ENCODE measurements around the gene PEPD.

Gene PEPD

DNA sequence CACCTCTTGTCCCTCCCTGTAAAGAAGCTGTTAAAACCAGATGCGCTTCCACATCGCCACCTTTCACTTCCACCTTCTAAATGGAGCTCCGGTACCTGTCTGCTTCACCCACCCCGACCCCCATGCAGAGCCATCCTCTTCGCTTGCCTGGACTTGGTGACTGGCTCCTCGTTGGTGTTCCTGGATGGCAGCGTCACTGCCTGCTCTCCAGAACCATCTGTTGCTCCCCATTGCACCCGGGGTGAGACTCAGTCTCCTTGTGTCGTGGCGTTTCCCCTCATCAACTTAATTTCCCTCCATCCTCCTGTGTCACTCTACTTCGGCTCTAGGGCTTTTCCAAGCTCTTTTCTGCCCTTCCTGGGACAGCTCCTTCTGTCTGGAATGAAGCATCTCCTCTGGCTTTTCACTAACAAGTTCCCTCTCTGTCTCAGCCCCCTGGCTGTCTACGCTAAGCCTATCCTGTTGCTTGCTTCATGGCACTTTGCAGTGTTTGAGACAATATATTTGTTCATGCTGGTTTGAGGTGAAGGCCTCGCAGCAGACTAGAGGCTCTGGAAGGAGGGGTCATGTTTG lies 137.8 kb downstream of the PEPD start:
- no peak for DNase-seq (ENCODE audit: low read depth in 2 of 2)

- no peak for DNase-seq (ENCODE audit: low read depth in 2 of 2)
These were observed 138.6 kb downstream of the PEPD start for GRCh38 chr19:33382982-33383381.

DNA sequence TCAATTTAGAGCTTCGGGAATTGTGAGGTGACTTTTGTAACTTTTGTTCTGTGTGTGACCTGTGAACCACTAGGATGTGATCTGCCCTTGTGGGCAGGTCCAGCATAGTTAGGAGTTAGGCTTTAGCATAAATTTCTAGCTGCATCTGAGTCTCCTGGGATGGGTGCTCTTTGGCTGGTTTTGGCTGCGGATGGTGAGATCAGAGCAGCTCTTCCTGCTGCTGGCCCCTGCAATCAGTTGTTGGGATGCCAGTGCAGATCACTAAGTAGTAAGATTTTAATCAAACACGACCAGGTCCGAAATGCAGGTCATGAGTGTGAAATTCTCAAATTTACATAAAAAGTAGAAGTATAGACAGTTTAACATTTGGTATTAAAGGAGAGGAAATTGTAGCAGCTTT lies 139.6 kb downstream of the PEPD start:
- no peak for DNase-seq (ENCODE audit: low read depth in 2 of 2)

DNA sequence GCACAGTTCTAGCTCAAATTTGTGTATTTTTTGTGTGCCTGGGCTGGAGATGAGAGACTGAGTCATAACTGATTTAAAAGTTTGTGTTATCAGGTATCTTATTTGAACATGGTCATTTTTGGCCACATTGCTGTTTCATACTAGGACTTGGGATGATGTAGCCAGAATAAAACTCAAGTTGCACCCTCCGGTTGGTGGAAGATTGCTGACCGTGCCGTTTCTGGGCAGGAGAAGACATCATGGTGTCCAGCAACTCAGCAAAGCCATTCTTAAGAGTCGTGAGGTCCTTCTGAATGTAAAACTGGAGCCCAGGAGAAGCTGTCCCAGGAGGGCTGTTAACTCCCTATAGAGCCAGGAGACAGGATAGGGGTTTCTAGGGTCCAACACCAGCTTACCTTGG lies 140.5 kb downstream of the PEPD start:
- no peak for DNase-seq (ENCODE audit: low read depth in 2 of 2)

GRCh38 chr19:33379151-33379829 lies 142.3 kb downstream of the PEPD start:
- DNase-seq (ENCODE audit: low read depth in 2 of 2) = no peak

DNA sequence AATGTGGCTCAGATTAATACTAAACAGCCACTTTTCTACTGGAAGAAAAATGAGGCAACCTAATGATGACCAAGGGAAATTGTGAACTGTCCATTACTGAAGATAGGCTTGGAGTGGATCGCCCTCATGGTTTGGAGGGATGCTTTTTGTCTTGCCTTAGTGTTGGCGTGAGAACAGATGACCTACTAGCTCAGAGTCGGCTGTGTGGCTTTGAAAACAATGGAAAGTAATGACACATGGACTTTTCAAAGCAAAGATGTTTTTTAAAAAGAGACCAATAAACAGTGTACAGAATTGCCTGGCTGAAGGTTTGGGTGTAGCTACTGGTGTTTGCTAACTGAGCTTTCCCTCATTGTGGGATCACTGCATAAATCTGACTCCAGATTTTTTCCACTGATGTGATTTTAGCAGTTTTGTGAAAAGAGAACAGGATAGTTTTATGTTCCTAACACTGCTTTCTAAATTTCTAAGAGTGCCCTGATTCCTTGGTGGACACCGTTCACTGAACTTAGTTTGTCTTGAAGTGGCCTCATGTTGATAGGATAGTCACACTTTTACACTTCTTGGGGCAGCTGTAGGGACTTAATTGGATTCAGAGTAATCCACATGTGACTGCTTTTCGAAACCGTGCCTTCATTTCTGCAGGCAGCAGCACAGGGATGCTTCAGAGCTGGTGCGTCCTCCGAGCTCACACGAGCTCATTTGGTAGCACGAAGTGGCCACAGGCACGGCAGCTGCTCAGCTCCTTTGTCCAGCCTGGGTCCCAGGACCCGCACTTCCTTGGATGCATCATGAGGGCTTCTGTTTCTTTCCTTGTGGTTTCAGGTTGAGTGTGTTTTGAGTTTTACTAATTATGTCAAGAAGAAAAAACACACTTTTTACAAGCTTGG lies 143.8 kb downstream of the PEPD start:
- DNase-seq (ENCODE audit: low read depth in 2 of 2) = no peak

DNA sequence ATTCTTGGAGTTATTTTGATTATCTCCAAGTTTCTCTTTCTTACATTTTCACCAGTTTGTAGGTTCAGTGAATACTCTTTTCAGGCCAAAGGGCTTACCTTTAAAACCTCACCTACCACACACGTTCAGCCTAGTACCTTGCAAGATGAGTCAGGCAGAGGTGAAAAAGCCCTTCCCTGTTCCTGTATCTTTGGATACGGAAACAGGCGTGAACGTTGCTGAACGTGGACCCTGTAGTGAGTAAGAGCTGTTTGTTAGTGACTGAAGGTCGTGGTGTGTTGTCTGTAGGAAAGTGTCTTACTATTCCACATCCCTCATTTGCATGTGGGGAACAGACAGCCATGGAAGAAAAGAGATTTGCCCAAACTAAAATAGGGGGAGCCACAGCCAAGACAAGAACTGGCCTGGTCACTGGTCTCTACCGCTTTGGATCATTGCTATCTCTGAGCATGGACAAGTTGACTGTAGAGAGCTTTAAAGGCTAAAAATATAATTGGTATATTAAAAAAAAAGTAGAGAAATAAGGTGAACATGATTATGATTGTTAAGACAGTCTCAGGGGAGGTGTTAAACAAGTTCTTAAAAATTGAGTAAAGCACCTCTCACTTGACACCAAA lies 144.5 kb downstream of the PEPD start:
- no peak for DNase-seq (ENCODE audit: low read depth in 2 of 2)

- DNase-seq (ENCODE audit: low read depth in 2 of 2) = no peak
These were observed 145.2 kb downstream of the PEPD start for GRCh38 chr19:33376423-33376822.

- DNase-seq (ENCODE audit: low read depth in 2 of 2) = no peak
These were observed 145.8 kb downstream of the PEPD start for GRCh38 chr19:33375837-33376159.

DNA sequence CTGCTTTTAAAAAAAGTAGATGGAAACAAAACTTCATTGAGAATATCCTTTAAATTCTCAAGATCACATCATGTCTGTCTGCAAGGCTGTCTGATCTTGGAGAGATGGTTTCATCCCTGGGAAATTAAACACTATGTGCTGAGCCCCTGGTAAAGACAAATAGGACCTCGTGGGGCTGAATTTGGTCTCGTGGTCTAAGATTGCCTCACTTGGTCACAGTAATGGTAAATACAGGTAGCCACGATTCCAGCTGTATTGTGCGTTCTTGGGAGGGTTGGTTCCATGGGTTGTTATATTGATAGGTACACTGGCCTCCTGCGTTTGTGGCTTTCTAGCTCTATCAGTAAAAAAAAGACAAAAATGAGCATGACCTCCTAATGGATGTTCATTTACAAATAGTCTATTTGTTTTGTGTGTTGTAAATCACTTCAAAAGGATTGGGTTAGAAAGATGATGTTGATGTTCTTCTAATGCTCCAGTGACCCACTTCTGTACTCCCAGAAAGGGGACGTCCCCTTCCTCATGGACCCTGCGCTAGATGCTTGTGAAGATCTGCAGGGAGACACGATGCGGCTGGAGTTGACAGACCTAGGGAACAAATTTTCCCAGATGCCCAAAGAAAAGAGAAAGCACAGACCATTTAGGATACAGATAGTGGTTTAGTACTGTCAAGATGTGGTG lies 146.3 kb downstream of the PEPD start:
- no peak for DNase-seq (ENCODE audit: low read depth in 2 of 2)

GRCh38 chr19:33374236-33374714 lies 147.3 kb downstream of the PEPD start:
- peak in 1 of 2 donors; percentile 21 for DNase-seq (ENCODE audit: low read depth in 2 of 2)

- peak; percentile 85 to 90 for DNase-seq (ENCODE audit: low read depth in 2 of 2)
These were observed 147.9 kb downstream of the PEPD start, which contains the start of gene CEBPG for GRCh38 chr19:33373453-33374235. CEBPG (plus strand) TSS chr19:33373709; CDS start chr19:33379240, 5,531 bp downstream.

GRCh38 chr19:33370783-33371182 lies 150.8 kb downstream of the PEPD start:
- DNase-seq (ENCODE audit: low read depth in 2 of 2) = no peak

DNA sequence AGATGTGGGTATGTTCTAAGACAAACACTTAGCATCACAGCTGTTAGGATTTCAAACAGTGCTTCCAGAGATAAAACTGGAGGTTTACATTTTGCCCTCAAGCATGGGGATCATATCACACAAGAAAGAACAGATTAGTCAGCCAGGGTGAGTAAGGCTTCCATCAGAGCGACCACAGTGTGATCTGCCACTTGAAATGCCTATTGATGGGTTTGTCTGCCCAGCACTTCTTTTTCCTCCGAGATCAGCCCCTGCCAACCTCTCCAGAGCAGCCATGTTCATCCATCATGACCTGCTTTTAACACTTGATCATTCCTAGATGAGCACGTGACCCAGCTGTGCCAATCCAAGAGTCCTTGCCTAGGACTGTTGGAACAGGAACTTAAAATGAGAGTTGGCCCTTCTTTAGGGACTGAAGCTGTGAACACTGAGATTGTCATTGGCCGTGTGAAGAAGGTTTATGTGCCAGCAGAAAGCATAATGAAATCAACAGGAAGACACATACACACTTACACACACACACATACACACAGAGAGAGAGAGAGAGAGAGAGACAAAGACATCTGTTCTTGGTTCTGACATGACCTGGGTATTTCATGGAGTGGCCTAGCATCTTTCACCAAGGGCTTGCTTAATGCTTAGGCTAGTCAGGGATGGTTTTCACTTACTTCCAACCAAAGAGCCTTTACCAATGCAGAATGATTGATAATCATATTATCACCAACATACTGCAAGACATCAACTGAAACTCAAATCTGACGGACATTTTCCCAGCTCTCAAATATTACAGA lies 153.3 kb downstream of the PEPD start:
- no peak for DNase-seq (ENCODE audit: low read depth in 2 of 2)

- no peak for DNase-seq (ENCODE audit: low read depth in 2 of 2)
These were observed 154.7 kb downstream of the PEPD start for GRCh38 chr19:33366897-33367296.

DNA sequence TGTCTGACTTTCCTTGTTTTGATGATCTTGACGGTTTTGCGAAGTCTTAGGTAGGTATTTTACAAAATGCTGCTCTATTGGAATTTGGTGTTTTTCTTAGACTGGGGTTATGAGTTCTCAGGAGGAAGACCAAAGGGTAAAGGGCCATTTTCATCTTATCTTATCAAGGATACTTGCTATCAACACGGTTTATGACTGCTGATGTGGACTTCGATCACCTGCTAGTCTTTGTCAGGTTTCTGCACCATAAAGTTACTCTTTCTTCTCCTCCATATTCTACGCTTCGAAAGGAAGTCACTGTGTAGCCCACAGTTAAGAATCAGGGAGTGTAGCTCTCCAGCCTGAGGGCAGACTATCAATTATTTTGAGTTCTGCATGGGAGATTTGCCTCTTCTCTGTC lies 155.5 kb downstream of the PEPD start:
- DNase-seq (ENCODE audit: low read depth in 2 of 2) = no peak

- DNase-seq (ENCODE audit: low read depth in 2 of 2) = no peak
These were observed 155.9 kb downstream of the PEPD start for GRCh38 chr19:33365691-33366090.

DNA sequence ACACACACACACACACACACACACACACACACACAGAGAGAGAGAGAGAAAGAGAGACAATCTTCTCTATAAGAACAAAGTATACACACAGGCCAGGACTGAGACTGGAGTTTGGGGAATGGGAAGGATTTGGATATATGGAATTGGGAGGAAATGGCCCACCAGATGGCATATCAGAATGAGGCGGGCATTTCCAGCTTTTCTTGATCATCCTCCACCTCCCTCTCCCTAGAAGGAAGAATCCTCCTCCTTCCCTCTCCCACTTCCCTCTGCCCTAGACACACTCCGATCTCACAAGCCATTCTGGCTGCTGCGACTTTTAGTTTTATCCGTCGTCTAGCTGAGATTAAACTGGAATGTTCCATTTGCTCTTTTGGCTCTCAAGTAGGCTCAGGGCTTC lies 158.1 kb downstream of the PEPD start:
- no peak for DNase-seq (ENCODE audit: low read depth in 2 of 2)

DNA sequence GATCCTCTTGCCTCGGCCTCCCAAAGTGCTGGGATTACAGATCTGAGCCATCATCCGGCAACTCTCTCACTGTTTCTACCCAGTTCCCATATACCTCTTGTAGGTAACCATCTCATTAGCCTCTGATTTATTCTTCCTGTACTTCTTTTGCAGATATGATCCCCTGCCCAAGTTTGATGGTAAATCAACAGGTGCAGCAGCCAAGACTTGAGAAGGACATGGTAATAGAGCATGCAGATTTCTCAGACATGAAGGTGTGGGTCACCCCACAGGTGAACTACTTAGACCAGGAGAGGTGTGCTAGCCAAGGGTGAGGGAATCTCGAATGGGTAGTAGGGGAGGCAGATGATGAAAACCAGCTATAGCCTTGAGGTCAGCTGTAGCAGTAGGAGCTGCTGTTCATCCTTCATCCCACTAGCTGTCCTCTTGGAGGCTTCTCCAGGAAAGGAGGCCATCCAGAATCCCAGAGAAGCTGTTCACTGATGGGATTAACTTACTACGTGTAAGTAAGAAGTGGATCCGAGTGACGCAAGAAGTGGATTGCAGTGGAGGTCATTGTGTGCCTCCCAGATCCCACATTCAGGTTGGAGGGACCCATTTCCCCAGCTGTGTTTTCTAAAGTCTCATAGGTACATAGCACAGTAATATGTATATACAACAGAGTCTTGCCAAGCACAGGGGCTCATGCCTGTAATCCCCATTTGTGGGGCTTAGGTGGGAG lies 158.9 kb downstream of the PEPD start:
- no peak for DNase-seq (ENCODE audit: low read depth in 2 of 2)
